IMR-90 (cell line): ENCODE data around the gene OR1S1. TPM values are rescaled to one million over a fixed set of nuclear protein-coding genes. Genes with fewer than 3 reads are reported as not detected.

Experiments
- ATAC-seq: fragments of 200-7000 bp; cut with Tn5 transposase; 2 replicates; pipeline ENCODE4 v1.9.1; 2020; ENCODE audit warnings: low read depth, mild to moderate bottlenecking, moderate library complexity
- BruUV-seq: library from RNA; stranded (reverse); fragments of 400-500 nt; replicated peaks from 2 replicates; lab custom pipeline; 2021; lab: Mats Ljungman, UMichigan
- CTCF ChIA-PET: fragments of 300-600 bp; formaldehyde crosslinking; extraction: SDS; loops from one replicate; lab custom pipeline; 2021; ENCODE audit warnings: antibody characterized with exemption; lab: Yijun Ruan, JAX
- POLR2A ChIA-PET: fragments of 300-600 bp; sonication (Branson Sonifier 250); formaldehyde crosslinking; loops from one replicate; lab custom pipeline; 2022; ENCODE audit warnings: antibody characterized with exemption; ENCODE audit not compliant: unreplicated experiment; lab: Charles Lee
- DNase-seq: peaks from one replicate; pipeline ENCODE4 v3.0.0; 2013
- H2AFZ ChIP-seq: replicated peaks from 2 replicates; pipeline ENCODE3; 2013; ENCODE audit warnings: low read length, mild to moderate bottlenecking; ENCODE audit not compliant: poor library complexity
- H2AK5ac ChIP-seq: 2 replicates; pipeline ENCODE4 v1.6.1; 2013; ENCODE audit warnings: low read depth, low read length, inconsistent platforms
- H2AK9ac ChIP-seq: replicated peaks from 2 replicates; pipeline ENCODE3; 2013; ENCODE audit warnings: mild to moderate bottlenecking, low read depth, low read length, moderate library complexity; ENCODE audit not compliant: poor library complexity
- H2BK120ac ChIP-seq: 2 replicates; pipeline ENCODE4 v1.6.1; 2013; ENCODE audit warnings: low read depth, low read length, inconsistent platforms
- H2BK15ac ChIP-seq: 3 replicates; pipeline ENCODE4 v1.6.1; 2013; ENCODE audit warnings: low read depth, low read length, inconsistent platforms
- H2BK20ac ChIP-seq: 2 replicates; pipeline ENCODE4 v1.6.1; 2013; ENCODE audit warnings: low read depth, mild to moderate bottlenecking, inconsistent platforms, low read length, moderate library complexity
- H2BK5ac ChIP-seq: 2 replicates; pipeline ENCODE4 v1.6.1; 2013; ENCODE audit warnings: mild to moderate bottlenecking, low read depth, low read length, inconsistent platforms; ENCODE audit not compliant: poor library complexity, severe bottlenecking
- H3K14ac ChIP-seq: replicated peaks from 2 replicates; pipeline ENCODE4 v1.6.1; 2013; ENCODE audit warnings: low read depth, low read length, inconsistent platforms
- H3K18ac ChIP-seq: 2 replicates; pipeline ENCODE4 v1.6.1; 2013; ENCODE audit warnings: low read depth, low read length, control low read depth
- H3K23ac ChIP-seq: 2 replicates; pipeline ENCODE4 v1.6.1; 2013; ENCODE audit warnings: low read depth, low read length, inconsistent platforms
- H3K27ac ChIP-seq: 2 replicates; pipeline ENCODE4 v1.5.1; 2013; ENCODE audit warnings: mild to moderate bottlenecking, control low read depth, low read length; ENCODE audit not compliant: insufficient read depth
- H3K27me3 ChIP-seq: 2 replicates; pipeline ENCODE4 v1.6.1; 2013; ENCODE audit warnings: low read length; ENCODE audit not compliant: control insufficient read depth, insufficient read depth
- H3K36me3 ChIP-seq: 2 replicates; pipeline ENCODE4 v1.6.1; 2013; ENCODE audit warnings: low read length, mixed read lengths; ENCODE audit not compliant: control insufficient read depth, insufficient read depth
- H3K4ac ChIP-seq: 2 replicates; pipeline ENCODE4 v1.6.1; 2013; ENCODE audit warnings: low read depth, low read length, inconsistent platforms
- H3K4me1 ChIP-seq: 2 replicates; pipeline ENCODE4 v1.6.1; 2013; ENCODE audit warnings: low read length, mixed read lengths; ENCODE audit not compliant: control insufficient read depth, insufficient read depth
- H3K4me2 ChIP-seq: 2 replicates; pipeline ENCODE4 v1.6.1; 2013; ENCODE audit warnings: low read depth, mild to moderate bottlenecking, control low read depth, low read length, moderate library complexity
- H3K4me3 ChIP-seq: 2 replicates; pipeline ENCODE4 v1.5.1; 2013; ENCODE audit warnings: low read depth, mild to moderate bottlenecking, control low read depth, low read length, moderate library complexity; ENCODE audit not compliant: insufficient read depth
- H3K56ac ChIP-seq: 2 replicates; pipeline ENCODE4 v1.6.1; 2013; ENCODE audit warnings: low read length, inconsistent platforms; ENCODE audit not compliant: insufficient read depth; ENCODE audit errors: extremely low read depth
- H3K79me1 ChIP-seq, 2 experiments: 2 replicates each; pipeline ENCODE4 v1.6.1; 2013; ENCODE audit warnings: low read length in 2 of 2, inconsistent platforms in 1 of 2, low read depth in 1 of 2
- H3K9ac ChIP-seq: 2 replicates; pipeline ENCODE4 v1.6.1; 2013; ENCODE audit warnings: low read depth, low read length, control low read depth
- H3K9me1 ChIP-seq: 2 replicates; pipeline ENCODE4 v1.6.1; 2013; ENCODE audit warnings: low read length, inconsistent platforms; ENCODE audit not compliant: insufficient read depth
- H3K9me3 ChIP-seq: 2 replicates; pipeline ENCODE4 v1.6.1; 2013; ENCODE audit warnings: low read length; ENCODE audit not compliant: control insufficient read depth, insufficient read depth
- H4K20me1 ChIP-seq: 2 replicates; pipeline ENCODE4 v1.6.1; 2013; ENCODE audit warnings: low read length, inconsistent platforms; ENCODE audit not compliant: insufficient read depth
- H4K5ac ChIP-seq: 2 replicates; pipeline ENCODE4 v1.6.1; 2013; ENCODE audit warnings: mild to moderate bottlenecking, low read depth, low read length, control low read depth
- H4K8ac ChIP-seq, 2 experiments: 2 replicates each; pipeline ENCODE4 v1.6.1; 2013; ENCODE audit warnings: low read depth in 2 of 2, low read length in 2 of 2, control low read depth in 1 of 2, inconsistent platforms in 1 of 2
- H4K91ac ChIP-seq: 2 replicates; pipeline ENCODE4 v1.6.1; 2013; ENCODE audit warnings: low read depth, low read length, inconsistent platforms; ENCODE audit not compliant: insufficient read depth
- BHLHE40 ChIP-seq: fragments of 150-350 bp; IDR thresholded peaks from 2 replicates; pipeline ENCODE4 v1.6.1; 2016; ENCODE audit warnings: mild to moderate bottlenecking, low read depth, low read length
- CEBPB ChIP-seq: IDR thresholded peaks from 2 replicates; pipeline ENCODE4 v1.6.1; 2012; ENCODE audit warnings: low read depth, low read length, improper control_type of control experiment
- CHD1 ChIP-seq: IDR thresholded peaks from 2 replicates; pipeline ENCODE4 v1.6.1; 2012; ENCODE audit warnings: low read depth, low read length, improper control_type of control experiment
- CTCF ChIP-seq: conservative IDR thresholded peaks from 2 replicates; pipeline ENCODE4 v1.5.1; 2012; ENCODE audit warnings: mild to moderate bottlenecking, low read depth, low read length, improper control_type of control experiment
- FOS ChIP-seq: fragments of 150-350 bp; IDR thresholded peaks from 2 replicates; pipeline ENCODE4 v1.6.1; 2016; ENCODE audit warnings: low read depth, low read length
- MAFK ChIP-seq: IDR thresholded peaks from 2 replicates; pipeline ENCODE4 v1.6.1; 2012; ENCODE audit warnings: low read depth, low read length, improper control_type of control experiment
- MAZ ChIP-seq: IDR thresholded peaks from 2 replicates; pipeline ENCODE4 v1.6.1; 2012; ENCODE audit warnings: low read depth, mild to moderate bottlenecking, low read length, improper control_type of control experiment, moderate library complexity, borderline replicate concordance
- MXI1 ChIP-seq: IDR thresholded peaks from 2 replicates; pipeline ENCODE4 v1.6.1; 2012; ENCODE audit warnings: low read depth, mild to moderate bottlenecking, low read length, moderate library complexity, borderline replicate concordance
- NFE2L2 ChIP-seq: fragments of 150-350 bp; IDR thresholded peaks from 2 replicates; pipeline ENCODE4 v1.6.1; 2016; ENCODE audit warnings: low read depth, mild to moderate bottlenecking, low read length
- POLR2A ChIP-seq: IDR thresholded peaks from 2 replicates; pipeline ENCODE4 v1.6.1; 2012; ENCODE audit warnings: mild to moderate bottlenecking, low read depth, low read length
- RAD21 ChIP-seq: IDR thresholded peaks from 2 replicates; pipeline ENCODE4 v1.6.1; 2012; ENCODE audit warnings: low read length, improper control_type of control experiment
- RFX5 ChIP-seq: IDR thresholded peaks from 2 replicates; pipeline ENCODE4 v1.8.0; 2012; ENCODE audit warnings: low read depth, mild to moderate bottlenecking, low read length, moderate library complexity
- SMC3 ChIP-seq: fragments of 150-350 bp; IDR thresholded peaks from 2 replicates; pipeline ENCODE4 v1.6.1; 2016; ENCODE audit warnings: low read depth, mild to moderate bottlenecking, antibody characterized with exemption, low read length, moderate library complexity
- USF2 ChIP-seq: fragments of 150-350 bp; IDR thresholded peaks from 2 replicates; pipeline ENCODE4 v1.6.1; 2017; ENCODE audit warnings: mild to moderate bottlenecking, antibody characterized with exemption, low read length, low read depth
- WGBS, 2 experiments: methylation state at CpG; one replicate each; pipeline versions ENCODE4 v1.1.5 to v1.1.7; 2013; ENCODE audit warnings: missing lambda C conversion rate in 2 of 2; ENCODE audit not compliant: insufficient read length in 1 of 2; ENCODE audit errors: extremely low coverage in 2 of 2; 5-methylcytosine and 5-hydroxymethylcytosine counted together
- dilution Hi-C: fragments of 300-500 bp; cut with HindIII; formaldehyde crosslinking; loops from one replicate; pipeline ENCODE4 v1.14.3; 2018; ENCODE audit warnings: low sequenced_read_pairs; ENCODE audit not compliant: unreplicated experiment
- in situ Hi-C: fragments of 300-500 bp; cut with MboI; formaldehyde crosslinking; loops from 3 replicates; pipeline ENCODE4 v1.14.3; 2019; ENCODE audit warnings: low sequenced_read_pairs, inconsistent platforms, mixed read lengths
- intact Hi-C: fragments of 100-400 bp; cut with micrococcal nuclease; formaldehyde crosslinking; loops from 2 replicates; pipeline ENCODE4 v1.10.0; 2022
- polyA plus RNA-seq, 3 experiments: library from polyadenylated mRNA; depleted of rRNA; stranded (reverse); fragments of >200 nt; gene quantifications; 2 replicates each; pipeline ENCODE4 v1.2.3, GENCODE V29; 2012; ENCODE audit warnings: low replicate concordance in 1 of 3
- total RNA-seq: library from RNA; depleted of rRNA; stranded (reverse); fragments of >200 nt; gene quantifications from 2 replicates; pipeline ENCODE4 v1.2.3, GENCODE V29; 2012
- TF ChIP-seq, protein P1 (sequence below): fragments of 150-350 bp; IDR thresholded peaks from 2 replicates; pipeline ENCODE4 v1.6.1; 2016; ENCODE audit warnings: low read depth, mild to moderate bottlenecking, low read length, moderate library complexity, borderline replicate concordance

The OR1S1 gene
- total and polyA plus RNA-seq, 2 of the 4 experiments (the other 2 are of a cell fraction) = not detected

GRCh38 chr11:58259983-58260382, 47.5 kb downstream of the OR1S1 start:
- H2AFZ ChIP-seq = no peak overlapping the region
- no peak overlapping the region for H4K8ac ChIP-seq
- no peak overlapping the region for H2BK5ac ChIP-seq
- H3K9me1 ChIP-seq = no peaks in the 10 kb centered on the region
- ATAC-seq = no peak
- TF ChIP-seq BHLHE40 = no peak
- no peak for TF ChIP-seq MAFK
- no peak for TF ChIP-seq SMC3
- no peak for TF ChIP-seq POLR2A
- no peak for TF ChIP-seq MXI1
- no peak for TF ChIP-seq CTCF
- TF ChIP-seq RFX5 = no peak
- no peak for TF ChIP-seq USF2
- TF ChIP-seq CHD1 = no peak
- TF ChIP-seq FOS = no peak
- TF ChIP-seq CEBPB = no peak
- no peak for TF ChIP-seq RAD21
- TF ChIP-seq, protein P1, sequence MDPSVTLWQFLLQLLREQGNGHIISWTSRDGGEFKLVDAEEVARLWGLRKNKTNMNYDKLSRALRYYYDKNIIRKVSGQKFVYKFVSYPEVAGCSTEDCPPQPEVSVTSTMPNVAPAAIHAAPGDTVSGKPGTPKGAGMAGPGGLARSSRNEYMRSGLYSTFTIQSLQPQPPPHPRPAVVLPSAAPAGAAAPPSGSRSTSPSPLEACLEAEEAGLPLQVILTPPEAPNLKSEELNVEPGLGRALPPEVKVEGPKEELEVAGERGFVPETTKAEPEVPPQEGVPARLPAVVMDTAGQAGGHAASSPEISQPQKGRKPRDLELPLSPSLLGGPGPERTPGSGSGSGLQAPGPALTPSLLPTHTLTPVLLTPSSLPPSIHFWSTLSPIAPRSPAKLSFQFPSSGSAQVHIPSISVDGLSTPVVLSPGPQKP = no peak
- TF ChIP-seq NFE2L2 = no peak
- TF ChIP-seq MAZ = no peak
- ChIA-PET CTCF (no interaction called here), POLR2A (no interaction called here)
- no peak for DNase-seq
- H2AK5ac ChIP-seq = no peak overlapping the region
- no peak overlapping the region for H3K56ac ChIP-seq
- intact Hi-C loops (no loop called here), in situ Hi-C loops (no loop called here), dilution Hi-C loops (no loop called here)
- no TSS peak for BruUV-seq
- no CpG with 5 or more reads among the region's 2 CpGs for WGBS, 2 experiments
- no peak overlapping the region for H2AK9ac ChIP-seq
- no peaks in the 10 kb centered on the region for H4K20me1 ChIP-seq
- no peak overlapping the region for H2BK120ac ChIP-seq
- H3K4me2 ChIP-seq = no peak overlapping the region
- no peak overlapping the region for H3K27ac ChIP-seq
- H2BK15ac ChIP-seq = no peak overlapping the region
- H2BK20ac ChIP-seq = no peak overlapping the region
- no peaks in the 10 kb centered on the region for H3K36me3 ChIP-seq
- no peak overlapping the region for H3K4me3 ChIP-seq
- no peak overlapping the region for H4K91ac ChIP-seq
- no peaks in the 10 kb centered on the region for H3K4me1 ChIP-seq
- no peaks in the 10 kb centered on the region for H3K9me3 ChIP-seq
- no peak overlapping the region for H3K14ac ChIP-seq
- no peak overlapping the region for H3K23ac ChIP-seq
- H3K9ac ChIP-seq = no peak overlapping the region
- H3K4ac ChIP-seq = no peak overlapping the region
- H4K5ac ChIP-seq = no peak overlapping the region
- no peak overlapping the region for H3K18ac ChIP-seq
- no peaks in the 10 kb centered on the region for H3K27me3 ChIP-seq
- H3K79me1 ChIP-seq = no peaks in the 10 kb centered on the region
